Smooth muscle cell (in vitro differentiated cells): ENCODE measurements around the gene SPATA20. TPM values are rescaled to one million over a fixed set of nuclear protein-coding genes. Genes with fewer than 3 reads are reported as not detected.

Experiments used
- DNase-seq: peaks from one replicate; lab custom pipeline; 2025; ENCODE audit not compliant: unreplicated experiment; lab: John Stamatoyannopoulos, UW
- H2AFZ ChIP-seq: fragments of 200-600 bp; sonication (generic); 2 replicates; pipeline ENCODE4 v1.6.0; 2016; ENCODE audit warnings: antibody characterized with exemption, low read depth, mild to moderate bottlenecking
- H3F3A ChIP-seq: fragments of 200-600 bp; sonication (generic); 2 replicates; pipeline ENCODE4 v1.6.0; 2017; ENCODE audit warnings: antibody characterized with exemption, low read depth
- H3K27ac ChIP-seq: fragments of 200-600 bp; sonication (generic); 2 replicates; pipeline ENCODE4 v1.5.1; 2016; ENCODE audit warnings: low read depth, mild to moderate bottlenecking
- H3K27me3 ChIP-seq: fragments of 200-600 bp; sonication (generic); 2 replicates; pipeline ENCODE4 v1.6.1; 2016; ENCODE audit warnings: low read depth, mild to moderate bottlenecking
- H3K36me3 ChIP-seq: fragments of 200-600 bp; sonication (generic); 2 replicates; pipeline ENCODE4 v1.5.1; 2016; ENCODE audit warnings: low read depth
- H3K4me1 ChIP-seq: fragments of 200-600 bp; sonication (generic); 2 replicates; pipeline ENCODE4 v1.5.1; 2016; ENCODE audit warnings: low read depth
- H3K4me2 ChIP-seq: fragments of 200-600 bp; sonication (generic); 2 replicates; pipeline ENCODE4 v1.6.0; 2016; ENCODE audit warnings: mild to moderate bottlenecking
- H3K4me3 ChIP-seq: fragments of 200-600 bp; sonication (generic); 2 replicates; pipeline ENCODE4 v1.5.1; 2016; ENCODE audit warnings: mild to moderate bottlenecking
- H3K79me2 ChIP-seq: fragments of 200-600 bp; sonication (generic); 2 replicates; pipeline ENCODE4 v1.6.0; 2016; ENCODE audit warnings: low read depth, mild to moderate bottlenecking
- H3K9ac ChIP-seq: fragments of 200-600 bp; sonication (generic); 2 replicates; pipeline ENCODE4 v1.6.0; 2016; ENCODE audit warnings: low read depth
- H3K9me3 ChIP-seq: fragments of 200-600 bp; sonication (generic); replicated peaks from 2 replicates; pipeline ENCODE4 v1.5.1; 2016; ENCODE audit warnings: low read depth
- H4K20me1 ChIP-seq: fragments of 200-600 bp; sonication (generic); 2 replicates; pipeline ENCODE4 v1.6.0; 2016; ENCODE audit warnings: low read depth
- WGBS: methylation state at CpG from one replicate; pipeline ENCODE4 v1.1.7; 2016; ENCODE audit warnings: low lambda C conversion rate; 5-methylcytosine and 5-hydroxymethylcytosine counted together
- polyA plus RNA-seq: library from polyadenylated mRNA; unstranded; fragments of >200 nt; fragmentation: Nextera tagmentation; extraction: Ambion mirVana; gene quantifications from 2 replicates; pipeline ENCODE4 v1.2.1, GENCODE V29; 2016
- total RNA-seq: library from RNA; depleted of rRNA; stranded (reverse); fragments of >200 nt; gene quantifications from 2 replicates; pipeline ENCODE4 v1.2.3, GENCODE V29; 2014
- TF ChIP-seq, protein P1 (sequence below): fragments of 200-600 bp; sonication (generic); IDR thresholded peaks from 2 replicates; pipeline ENCODE4 v1.5.1; 2017; ENCODE audit warnings: borderline replicate concordance, mild to moderate bottlenecking, antibody characterized with exemption; ENCODE audit not compliant: insufficient read depth, poor library complexity, severe bottlenecking

Gene SPATA20
- total and polyA plus RNA-seq, 2 experiments from 2014 or later: 61.0 to 62.7 TPM

DNA sequence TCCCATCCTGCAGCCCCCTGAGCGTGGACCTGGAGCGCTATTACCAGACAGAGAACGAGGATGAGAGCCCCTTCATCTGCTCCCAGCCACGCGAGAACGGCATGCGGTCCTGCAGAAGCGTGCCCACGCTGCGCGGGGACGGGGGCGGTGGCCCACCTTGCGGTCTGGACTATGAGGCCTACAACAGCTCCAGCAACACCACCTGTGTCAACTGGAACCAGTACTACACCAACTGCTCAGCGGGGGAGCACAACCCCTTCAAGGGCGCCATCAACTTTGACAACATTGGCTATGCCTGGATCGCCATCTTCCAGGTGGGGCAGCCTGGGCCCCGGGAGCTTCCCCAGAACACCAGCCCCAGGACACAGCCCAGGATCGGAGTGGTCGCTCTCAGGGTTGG lies 25.6 kb downstream of the SPATA20 start:
- Histone ChIP-seq H3K27ac (no peak overlapping the region), H4K20me1 (no peaks in the 10 kb centered on the region), H3K36me3 (no peaks in the 10 kb centered on the region), H3K4me2 (no peak overlapping the region), H3K4me1 (no peaks in the 10 kb centered on the region), H3K79me2 (no peaks in the 10 kb centered on the region), H3F3A (no peaks in the 10 kb centered on the region), H2AFZ (no peak overlapping the region), H3K9me3 (no peaks in the 10 kb centered on the region), H3K9ac (no peak overlapping the region), H3K4me3 (no peak overlapping the region), H3K27me3 (no peaks in the 10 kb centered on the region)
- TF ChIP-seq, protein P1, sequence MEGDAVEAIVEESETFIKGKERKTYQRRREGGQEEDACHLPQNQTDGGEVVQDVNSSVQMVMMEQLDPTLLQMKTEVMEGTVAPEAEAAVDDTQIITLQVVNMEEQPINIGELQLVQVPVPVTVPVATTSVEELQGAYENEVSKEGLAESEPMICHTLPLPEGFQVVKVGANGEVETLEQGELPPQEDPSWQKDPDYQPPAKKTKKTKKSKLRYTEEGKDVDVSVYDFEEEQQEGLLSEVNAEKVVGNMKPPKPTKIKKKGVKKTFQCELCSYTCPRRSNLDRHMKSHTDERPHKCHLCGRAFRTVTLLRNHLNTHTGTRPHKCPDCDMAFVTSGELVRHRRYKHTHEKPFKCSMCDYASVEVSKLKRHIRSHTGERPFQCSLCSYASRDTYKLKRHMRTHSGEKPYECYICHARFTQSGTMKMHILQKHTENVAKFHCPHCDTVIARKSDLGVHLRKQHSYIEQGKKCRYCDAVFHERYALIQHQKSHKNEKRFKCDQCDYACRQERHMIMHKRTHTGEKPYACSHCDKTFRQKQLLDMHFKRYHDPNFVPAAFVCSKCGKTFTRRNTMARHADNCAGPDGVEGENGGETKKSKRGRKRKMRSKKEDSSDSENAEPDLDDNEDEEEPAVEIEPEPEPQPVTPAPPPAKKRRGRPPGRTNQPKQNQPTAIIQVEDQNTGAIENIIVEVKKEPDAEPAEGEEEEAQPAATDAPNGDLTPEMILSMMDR: no peak
- 97% methylated on average over 20 of the region's 20 CpGs for WGBS
- no peak for DNase-seq

DNA sequence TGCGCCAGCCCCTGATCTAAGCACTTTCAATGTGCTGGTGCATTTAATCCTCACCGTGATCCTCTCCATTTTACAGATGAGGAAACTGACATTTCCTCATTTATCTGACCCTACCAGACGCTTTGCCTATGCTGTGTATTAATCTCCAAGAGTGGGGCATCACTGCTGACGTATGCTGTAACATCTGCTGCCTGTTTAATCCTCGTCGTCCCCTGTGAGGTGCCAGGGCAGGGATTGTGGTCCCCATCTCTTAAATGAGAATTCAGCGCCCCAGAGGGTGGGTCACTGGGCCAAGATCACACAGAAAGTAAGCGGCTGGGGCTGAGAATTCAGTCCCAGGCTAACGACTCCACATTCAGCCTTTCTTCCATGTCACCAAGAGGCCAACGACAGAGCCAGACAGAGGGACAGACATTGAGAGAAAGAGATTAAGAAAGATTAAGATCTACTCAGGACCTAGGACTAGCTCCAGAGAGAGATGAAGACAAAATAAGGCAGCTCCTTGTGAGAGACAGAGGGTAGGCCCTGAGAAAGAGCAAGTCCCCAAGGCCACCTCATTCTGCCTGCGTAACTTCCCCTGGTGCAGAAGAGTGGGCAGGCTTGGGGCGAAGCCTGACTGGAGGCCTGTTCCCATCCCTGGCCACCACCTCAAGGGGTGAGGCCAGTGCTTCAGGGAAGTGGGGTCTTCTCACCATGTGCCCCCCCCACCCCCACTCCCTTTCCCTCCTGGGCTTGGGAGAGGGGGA lies 27.1 kb downstream of the SPATA20 start:
- H3K27me3 ChIP-seq: no peaks in the 10 kb centered on the region
- H3K79me2 ChIP-seq: no peaks in the 10 kb centered on the region
- H3K9ac ChIP-seq: no peak overlapping the region
- no peak for DNase-seq
- no peak overlapping the region for H2AFZ ChIP-seq
- H3K4me1 ChIP-seq: no peaks in the 10 kb centered on the region
- H3K4me2 ChIP-seq: no peak overlapping the region
- no peak overlapping the region for H3K4me3 ChIP-seq
- 82% methylated on average over 12 of the region's 12 CpGs for WGBS
- no peaks in the 10 kb centered on the region for H3K36me3 ChIP-seq
- TF ChIP-seq, protein P1: no peak
- H3K9me3 ChIP-seq: no peaks in the 10 kb centered on the region
- no peaks in the 10 kb centered on the region for H4K20me1 ChIP-seq
- H3K27ac ChIP-seq: no peak overlapping the region
- no peaks in the 10 kb centered on the region for H3F3A ChIP-seq

DNA sequence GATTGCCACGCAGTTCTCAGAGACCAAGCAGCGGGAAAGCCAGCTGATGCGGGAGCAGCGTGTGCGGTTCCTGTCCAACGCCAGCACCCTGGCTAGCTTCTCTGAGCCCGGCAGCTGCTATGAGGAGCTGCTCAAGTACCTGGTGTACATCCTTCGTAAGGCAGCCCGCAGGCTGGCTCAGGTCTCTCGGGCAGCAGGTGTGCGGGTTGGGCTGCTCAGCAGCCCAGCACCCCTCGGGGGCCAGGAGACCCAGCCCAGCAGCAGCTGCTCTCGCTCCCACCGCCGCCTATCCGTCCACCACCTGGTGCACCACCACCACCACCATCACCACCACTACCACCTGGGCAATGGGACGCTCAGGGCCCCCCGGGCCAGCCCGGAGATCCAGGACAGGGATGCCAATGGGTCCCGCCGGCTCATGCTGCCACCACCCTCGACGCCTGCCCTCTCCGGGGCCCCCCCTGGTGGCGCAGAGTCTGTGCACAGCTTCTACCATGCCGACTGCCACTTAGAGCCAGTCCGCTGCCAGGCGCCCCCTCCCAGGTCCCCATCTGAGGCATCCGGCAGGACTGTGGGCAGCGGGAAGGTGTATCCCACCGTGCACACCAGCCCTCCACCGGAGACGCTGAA lies 28.7 kb downstream of the SPATA20 start:
- H3K4me2 ChIP-seq: no peak overlapping the region
- H3F3A ChIP-seq: no peaks in the 10 kb centered on the region
- H3K9ac ChIP-seq: no peak overlapping the region
- H3K4me1 ChIP-seq: no peaks in the 10 kb centered on the region
- H3K27me3 ChIP-seq: no peaks in the 10 kb centered on the region
- 84% methylated on average over 29 of the region's 33 CpGs for WGBS
- H3K4me3 ChIP-seq: no peak overlapping the region
- H3K9me3 ChIP-seq: no peaks in the 10 kb centered on the region
- no peak overlapping the region for H2AFZ ChIP-seq
- no peaks in the 10 kb centered on the region for H3K79me2 ChIP-seq
- TF ChIP-seq, protein P1: no peak
- no peak for DNase-seq
- H3K27ac ChIP-seq: no peak overlapping the region
- no peaks in the 10 kb centered on the region for H3K36me3 ChIP-seq
- no peaks in the 10 kb centered on the region for H4K20me1 ChIP-seq

DNA sequence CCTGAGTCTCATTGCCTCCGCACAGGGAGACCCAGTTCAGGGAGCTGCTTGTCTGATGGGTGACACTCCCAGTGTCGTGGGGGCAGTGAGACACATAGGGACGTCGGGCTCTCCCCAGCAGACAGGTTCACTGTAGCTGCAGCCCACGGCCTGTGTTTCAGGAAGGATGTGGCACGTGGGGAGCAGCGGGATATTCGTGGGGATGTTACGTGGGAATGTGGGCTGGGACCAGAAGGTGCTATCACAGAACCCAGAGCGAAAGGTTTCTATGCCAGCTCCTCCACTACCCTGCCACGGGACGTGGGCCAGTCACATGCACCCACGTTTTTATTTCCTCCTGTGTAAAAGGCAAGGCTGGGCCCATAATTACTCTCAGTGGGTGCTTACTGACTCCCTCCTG lies 29.9 kb downstream of the SPATA20 start:
- Histone ChIP-seq H3F3A (no peaks in the 10 kb centered on the region), H4K20me1 (no peaks in the 10 kb centered on the region), H3K27me3 (no peaks in the 10 kb centered on the region), H3K79me2 (no peaks in the 10 kb centered on the region), H3K9ac (no peak overlapping the region), H3K4me1 (no peaks in the 10 kb centered on the region), H3K9me3 (no peaks in the 10 kb centered on the region), H3K36me3 (no peaks in the 10 kb centered on the region), H3K4me2 (no peak overlapping the region), H3K27ac (no peak overlapping the region), H2AFZ (no peak overlapping the region), H3K4me3 (no peak overlapping the region)
- no peak for DNase-seq
- WGBS: 92% methylated on average over 13 of the region's 13 CpGs
- TF ChIP-seq, protein P1: no peak
